H1 (cell line): ENCODE results near the gene VIPR2. TPM values are rescaled to one million over a fixed set of nuclear protein-coding genes. Genes with fewer than 3 reads are reported as not detected.
A peak's percentile ranks its signal among the peaks of the same experiment; 100 is the strongest.

Experiments used
- CTCF ChIA-PET: fragments of 300-600 bp; sonication (Branson Sonifier 250); formaldehyde crosslinking; loops from one replicate; lab custom pipeline; 2021; ENCODE audit not compliant: partially characterized antibody; lab: Charles Lee
- POLR2A ChIA-PET: fragments of 300-600 bp; sonication (Branson Sonifier 250); formaldehyde crosslinking; loops from one replicate; lab custom pipeline; 2021; ENCODE audit warnings: inconsistent platforms; ENCODE audit not compliant: partially characterized antibody; lab: Charles Lee
- DNase-seq, 2 experiments: peaks; one replicate each; pipeline versions ENCODE4 v3.0.0 to v3.0.0-alpha.2; 2010 to 2022; ENCODE audit warnings: low spot score in 2 of 2, low read depth in 1 of 2, mixed read lengths in 1 of 2
- FAIRE-seq: peaks from 2 replicates; lab custom pipeline; 2011; peaks lifted over from hg19 to GRCh38; lab: Jason Lieb, UNC
- H2AFZ ChIP-seq: 2 replicates; pipeline ENCODE4 v1.8.1; 2012; ENCODE audit warnings: low read length, inconsistent platforms
- H2AK5ac ChIP-seq: 2 replicates; pipeline ENCODE4 v1.6.1; 2013; ENCODE audit warnings: low read depth, low read length
- H2BK120ac ChIP-seq: replicated peaks from 2 replicates; pipeline ENCODE3; 2013; ENCODE audit warnings: low read depth, low read length, inconsistent platforms
- H2BK12ac ChIP-seq: 2 replicates; pipeline ENCODE4 v1.6.1; 2013; ENCODE audit warnings: low read depth, low read length
- H2BK15ac ChIP-seq: 2 replicates; pipeline ENCODE4 v1.6.1; 2013; ENCODE audit warnings: low read length
- H2BK20ac ChIP-seq: 2 replicates; pipeline ENCODE4 v1.6.1; 2013; ENCODE audit warnings: low read length
- H2BK5ac ChIP-seq: 2 replicates; pipeline ENCODE4 v1.6.1; 2013; ENCODE audit warnings: low read depth, low read length
- H3K14ac ChIP-seq: 2 replicates; pipeline ENCODE4 v1.6.1; 2013; ENCODE audit warnings: inconsistent platforms; ENCODE audit not compliant: insufficient read length
- H3K18ac ChIP-seq: 2 replicates; pipeline ENCODE4 v1.6.1; 2013; ENCODE audit warnings: low read length; ENCODE audit errors: extremely low read depth
- H3K23ac ChIP-seq: 2 replicates; pipeline ENCODE4 v1.6.1; 2013; ENCODE audit warnings: inconsistent platforms; ENCODE audit not compliant: insufficient read length
- H3K23me2 ChIP-seq: 2 replicates; pipeline ENCODE4 v1.6.1; 2013; ENCODE audit warnings: low read depth, low read length
- H3K27ac ChIP-seq: 2 replicates; pipeline ENCODE4 v1.6.1; 2011; ENCODE audit warnings: low read depth, low read length, inconsistent platforms
- H3K27me3 ChIP-seq, 4 experiments: replicated peaks in 1 of 4; 1 replicate in 1 of 4; 2 replicates in 3 of 4; pipeline versions ENCODE4 v1.6.1 to v1.8.1; 2011 to 2013; ENCODE audit warnings: low read length in 3 of 4, mild to moderate bottlenecking in 3 of 4, inconsistent platforms in 2 of 4, mixed read lengths in 2 of 4, moderate library complexity in 1 of 4; ENCODE audit not compliant: control insufficient read depth in 3 of 4, insufficient read depth in 3 of 4; ENCODE audit errors: extremely low read depth in 1 of 4
- H3K36me3 ChIP-seq, 4 experiments: 2 replicates each; pipeline versions ENCODE4 v1.6.1 to v1.8.1; 2011 to 2013; ENCODE audit warnings: mild to moderate bottlenecking in 4 of 4, low read length in 3 of 4, moderate library complexity in 2 of 4, control low read depth in 1 of 4, inconsistent platforms in 1 of 4; ENCODE audit not compliant: insufficient read depth in 4 of 4, control insufficient read depth in 2 of 4
- H3K4ac ChIP-seq: replicated peaks from 2 replicates; pipeline ENCODE3; 2013; ENCODE audit warnings: low read length, low read depth, mixed read lengths, inconsistent platforms; ENCODE audit not compliant: insufficient read length
- H3K4me1 ChIP-seq, 4 experiments: replicated peaks in 1 of 4; 1 replicate in 1 of 4; 2 replicates in 3 of 4; pipeline versions ENCODE4 v1.6.1 to v1.8.1; 2011 to 2013; ENCODE audit warnings: low read length in 3 of 4, inconsistent platforms in 2 of 4, mixed read lengths in 1 of 4; ENCODE audit not compliant: insufficient read depth in 4 of 4, control insufficient read depth in 3 of 4
- H3K4me2 ChIP-seq, 2 experiments: 2 replicates each; pipeline versions ENCODE4 v1.6.1 to v1.8.1; 2011 to 2013; ENCODE audit warnings: low read depth in 2 of 2, low read length in 2 of 2, control low read depth in 1 of 2, inconsistent platforms in 1 of 2, mild to moderate bottlenecking in 1 of 2; ENCODE audit not compliant: insufficient read depth in 1 of 2
- H3K4me3 ChIP-seq, 4 experiments: fragments of 200-600, 300-600 bp in 1 of 4; sonication (generic), shearing (Covaris generic), sonication (Bioruptor Twin) in 1 of 4; 2 replicates each; pipeline versions ENCODE4 v1.5.1 to v1.8.1; 2011 to 2016; ENCODE audit warnings: low read length in 4 of 4, low read depth in 3 of 4, control low read depth in 2 of 4, inconsistent platforms in 2 of 4, mild to moderate bottlenecking in 2 of 4, mixed read lengths in 1 of 4, moderate library complexity in 1 of 4; ENCODE audit not compliant: insufficient read depth in 2 of 4; ENCODE audit errors: extremely low read depth in 1 of 4
- H3K56ac ChIP-seq: replicated peaks from 2 replicates; pipeline ENCODE3; 2013; ENCODE audit warnings: low read depth, mild to moderate bottlenecking, mixed read lengths, low read length, inconsistent platforms; ENCODE audit not compliant: insufficient read length
- H3K79me1 ChIP-seq: 2 replicates; pipeline ENCODE4 v1.6.1; 2013; ENCODE audit warnings: low read depth, low read length, control low read depth
- H3K79me2 ChIP-seq, 2 experiments: 2 replicates each; pipeline versions ENCODE4 v1.6.1 to v1.8.1; 2012 to 2013; ENCODE audit warnings: low read length in 2 of 2, mild to moderate bottlenecking in 2 of 2, inconsistent platforms in 1 of 2; ENCODE audit not compliant: insufficient read depth in 2 of 2, control insufficient read depth in 1 of 2
- H3K9ac ChIP-seq, 4 experiments: replicated peaks in 1 of 4; 1 replicate in 1 of 4; 2 replicates in 3 of 4; pipeline versions ENCODE4 v1.6.1 to v1.8.1; 2011 to 2013; ENCODE audit warnings: low read depth in 3 of 4, low read length in 3 of 4, control low read depth in 2 of 4, mild to moderate bottlenecking in 2 of 4, moderate library complexity in 2 of 4, inconsistent platforms in 1 of 4; ENCODE audit errors: extremely low read depth in 1 of 4
- H3K9me3 ChIP-seq, 2 experiments: 2 replicates each; pipeline versions ENCODE4 v1.6.1 to v1.8.1; 2012 to 2013; ENCODE audit warnings: mild to moderate bottlenecking in 2 of 2, moderate library complexity in 2 of 2, control low read depth in 1 of 2, inconsistent platforms in 1 of 2, low read depth in 1 of 2, low read length in 1 of 2, mixed read lengths in 1 of 2; ENCODE audit not compliant: insufficient read depth in 2 of 2
- H4K20me1 ChIP-seq, 2 experiments: replicated peaks in 1 of 2; 2 replicates each; pipeline versions ENCODE3 to v1.8.1; 2011 to 2013; ENCODE audit warnings: inconsistent platforms in 2 of 2, low read length in 2 of 2, mild to moderate bottlenecking in 1 of 2; ENCODE audit not compliant: insufficient read depth in 2 of 2, control insufficient read depth in 1 of 2
- H4K5ac ChIP-seq: 2 replicates; pipeline ENCODE4 v1.6.1; 2013; ENCODE audit warnings: low read length, low read depth, mixed read lengths, inconsistent platforms; ENCODE audit not compliant: insufficient read length
- H4K8ac ChIP-seq: 2 replicates; pipeline ENCODE4 v1.8.0; 2013; ENCODE audit warnings: mild to moderate bottlenecking, moderate library complexity, low read length, inconsistent platforms; ENCODE audit not compliant: insufficient read depth; ENCODE audit errors: extremely low read depth
- H4K91ac ChIP-seq: replicated peaks from 2 replicates; pipeline ENCODE3; 2013; ENCODE audit warnings: low read length, mixed read lengths, inconsistent platforms; ENCODE audit not compliant: insufficient read length
- CBX8 ChIP-seq: fragments of 300-800, 300-1000 bp; sonication (generic); IDR thresholded peaks from 2 replicates; pipeline ENCODE4 v1.7.1; 2016; ENCODE audit warnings: low read depth, low read length, borderline replicate concordance
- HDAC2 ChIP-seq, 2 experiments: fragments of 300-600 bp in 1 of 2; sonication (generic) in 1 of 2; IDR thresholded peaks; 2 replicates each; pipeline ENCODE4 v1.6.1; 2011 to 2012; ENCODE audit warnings: low read depth in 2 of 2, low read length in 2 of 2, mild to moderate bottlenecking in 2 of 2, moderate library complexity in 2 of 2, borderline replicate concordance in 1 of 2, inconsistent platforms in 1 of 2
- JUND ChIP-seq: IDR thresholded peaks from 2 replicates; pipeline ENCODE4 v1.6.1; 2011; ENCODE audit warnings: mild to moderate bottlenecking, improper control_type of control experiment, low read length
- KDM5A ChIP-seq: fragments of 200-600 bp; IDR thresholded peaks from 2 replicates; pipeline ENCODE4 v1.7.1; 2012; ENCODE audit warnings: mild to moderate bottlenecking, low read length, inconsistent platforms, mixed read lengths
- POLR2A ChIP-seq, 2 experiments: IDR thresholded peaks; 1 replicate in 1 of 2; 2 replicates in 1 of 2; pipeline ENCODE4 v1.6.1; 2011; ENCODE audit warnings: low read depth in 2 of 2, low read length in 2 of 2, mild to moderate bottlenecking in 2 of 2; ENCODE audit errors: control extremely low read depth in 1 of 2
- POU5F1 ChIP-seq: IDR thresholded peaks from 2 replicates; pipeline ENCODE4 v1.6.1; 2011; ENCODE audit warnings: low read depth, mild to moderate bottlenecking, low read length, moderate library complexity
- SIN3A ChIP-seq, 2 experiments: IDR thresholded peaks in 1 of 2; conservative IDR thresholded peaks in 1 of 2; 2 replicates each; pipeline ENCODE4 v1.6.1; 2011 to 2012; ENCODE audit warnings: low read length in 2 of 2, improper control_type of control experiment in 1 of 2, low read depth in 1 of 2, mild to moderate bottlenecking in 1 of 2
- TCF12 ChIP-seq: IDR thresholded peaks from 2 replicates; pipeline ENCODE4 v1.6.1; 2011; ENCODE audit warnings: low read depth, mild to moderate bottlenecking, low read length
- WGBS, 2 experiments: shearing (Covaris generic) in 1 of 2; methylation state at CpG; one replicate each; pipeline versions ENCODE4 v1.1.6 to v1.1.7; 2013 to 2015; ENCODE audit warnings: low lambda C conversion rate in 2 of 2, mixed read lengths in 2 of 2, inconsistent platforms in 1 of 2, low coverage in 1 of 2, missing lambda C conversion rate in 1 of 2; ENCODE audit not compliant: insufficient replicate concordance in 2 of 2, insufficient coverage in 1 of 2, insufficient read length in 1 of 2; ENCODE audit errors: extremely low coverage in 1 of 2, missing lambda C conversion rate in 1 of 2; 5-methylcytosine and 5-hydroxymethylcytosine counted together
- polyA plus RNA-seq, 7 experiments: library from polyadenylated mRNA; depleted of rRNA in 3 of 7; stranded (reverse) in 5 of 7; unstranded in 2 of 7; fragments of >200 nt in 5 of 7; fragments of 200-250 nt in 2 of 7; gene quantifications; 1 replicate in 5 of 7; 2 replicates in 1 of 7; 4 replicates in 1 of 7; pipeline versions ENCODE4 v1.2.1 to v1.2.3, GENCODE V29; 2011 to 2013; ENCODE audit warnings: missing spikeins in 2 of 7, mixed read lengths in 2 of 7
- total RNA-seq: library from RNA; stranded (reverse); fragmentation: NEBNext Ultra II Directional; extraction: Animal tissue kit (Norgen Biotek cat#: 25700); gene quantifications from 2 replicates; pipeline ENCODE4 v1.2.1, GENCODE V29; 2021

The VIPR2 gene
- total and polyA plus RNA-seq, 2 of the 8 experiments (the other 6 are each of a cell fraction or from before 2014, with no cell fraction given) = 2.4 to 6.3 TPM

DNA sequence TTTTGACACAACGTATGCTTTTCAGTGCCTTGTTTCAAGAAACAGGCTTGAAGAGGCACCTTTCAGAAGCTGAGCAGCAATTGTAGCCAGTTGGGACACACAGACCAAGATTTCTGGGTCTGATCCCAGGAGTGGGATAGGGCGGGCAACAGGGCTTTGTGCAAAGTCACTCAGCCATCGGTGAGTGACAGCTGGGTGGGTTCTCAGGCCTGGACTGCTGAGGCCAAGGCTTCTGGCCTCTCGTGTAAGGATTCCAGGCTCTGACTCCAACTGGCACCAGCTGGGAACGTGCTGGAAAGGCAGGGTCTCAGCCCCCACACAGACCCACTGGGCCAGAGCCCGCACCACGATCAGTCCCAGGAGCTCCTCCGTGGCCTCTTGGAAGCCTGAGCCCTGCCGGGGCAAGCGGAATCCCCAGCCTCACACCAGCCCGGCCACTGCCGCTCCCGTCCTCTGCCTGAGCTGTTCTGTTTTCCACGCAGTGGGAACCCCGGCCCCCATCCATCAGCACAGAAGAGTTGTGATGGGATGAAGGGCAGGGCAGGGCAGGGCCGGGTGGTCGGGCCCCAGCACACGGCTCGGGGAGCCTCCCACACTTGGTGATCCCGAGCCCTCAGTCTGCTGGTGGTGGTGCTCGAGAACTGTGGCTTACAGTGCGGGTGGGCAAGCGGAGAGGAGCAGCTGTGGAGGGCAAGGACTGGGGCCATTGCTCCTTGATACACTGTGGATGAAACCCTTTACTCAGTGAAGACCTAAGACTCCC lies 46.8 kb downstream of the VIPR2 start:
- no peak overlapping the region for H3K4ac ChIP-seq
- TF ChIP-seq POU5F1 = no peak
- TF ChIP-seq HDAC2 (IDR thresholded peaks at IDR 0.05; ENCODE audit: borderline replicate concordance in 1 of 2, low read depth in 2 of 2, low read length in 2 of 2) = no peak
- no peak for TF ChIP-seq SIN3A (conservative IDR thresholded peaks at IDR 0.05 in 1 of 2, IDR thresholded peaks at IDR 0.05 in 1 of 2; ENCODE audit: low read depth in 1 of 2, low read length in 2 of 2)
- TF ChIP-seq POLR2A (IDR thresholded peaks at IDR 0.05; ENCODE audit: control extremely low read depth in 1 of 2, low read depth in 2 of 2, low read length in 2 of 2) = no peak
- no peak for TF ChIP-seq TCF12
- TF ChIP-seq KDM5A = no peak
- TF ChIP-seq CBX8 = no peak
- TF ChIP-seq JUND = no peak

More for the DNA sequence above, 46.8 kb downstream of the VIPR2 start:
- no peak overlapping the region for H4K91ac ChIP-seq
- no peak overlapping the region for H2BK120ac ChIP-seq
- POLR2A ChIA-PET = no interaction called here
- H2AK5ac ChIP-seq = no peak overlapping the region
- H2AFZ ChIP-seq = no peak overlapping the region
- H3K9ac ChIP-seq = no peak overlapping the region
- no peak overlapping the region for H3K4me2 ChIP-seq
- H3K4me1 ChIP-seq = no peaks in the 10 kb centered on the region
- FAIRE-seq (no peak), DNase-seq (peak in 1 of 2 experiments; percentile 42)
- no peak overlapping the region for H3K23ac ChIP-seq
- H2BK15ac ChIP-seq = no peak overlapping the region
- no peak overlapping the region for H3K56ac ChIP-seq
- H3K79me1 ChIP-seq = no peaks in the 10 kb centered on the region
- H2BK5ac ChIP-seq = no peak overlapping the region
- H4K8ac ChIP-seq = no peak overlapping the region
- no peaks in the 10 kb centered on the region for H3K27me3 ChIP-seq
- H3K27ac ChIP-seq = no peak overlapping the region
- no peak overlapping the region for H3K18ac ChIP-seq
- H3K23me2 ChIP-seq = no peaks in the 10 kb centered on the region
- no peak overlapping the region for H3K14ac ChIP-seq
- no peak overlapping the region for H4K5ac ChIP-seq
- 96% methylated on average over 19 of the region's 23 CpGs; no CpG with 5 or more reads in 1 of the 2 experiments for WGBS, 2 experiments
- no peaks in the 10 kb centered on the region for H4K20me1 ChIP-seq
- H3K4me3 ChIP-seq = no peak overlapping the region
- no peaks in the 10 kb centered on the region for H3K79me2 ChIP-seq
- CTCF ChIA-PET = no interaction called here
- H2BK20ac ChIP-seq = no peak overlapping the region
- no peak overlapping the region for H2BK12ac ChIP-seq
- H3K9me3 ChIP-seq = no peaks in the 10 kb centered on the region
- 0 out of 8 replicates have a peak, but pooled peaks cover 0 to 5% (median 0%) of the 10 kb centered on the region in 4 experiments for H3K36me3 ChIP-seq
